Measurements from ENCODE around the gene TFAM. TPM values are rescaled to one million over a fixed set of nuclear protein-coding genes. Genes with fewer than 3 reads are reported as not detected.

Gene TFAM
- total RNA-seq, 1 experiment from 2014 or later = 74.4 TPM

- DNase-seq (ENCODE audit: low spot score) (no peak), ATAC-seq (no peak)
- H3K27ac Mint-ChIP-seq = no peak overlapping the region
- H3K9me3 Mint-ChIP-seq = no peaks in the 10 kb centered on the region
- no peak for TF ChIP-seq FOXJ3 (CRISPR knock-in tag; IDR thresholded peaks at IDR 0.05; ENCODE audit: borderline replicate concordance)
- TF ChIP-seq OVOL2 (CRISPR knock-in tag; IDR thresholded peaks at IDR 0.05; ENCODE audit: borderline replicate concordance) = no peak
- TF ChIP-seq, protein P1, sequence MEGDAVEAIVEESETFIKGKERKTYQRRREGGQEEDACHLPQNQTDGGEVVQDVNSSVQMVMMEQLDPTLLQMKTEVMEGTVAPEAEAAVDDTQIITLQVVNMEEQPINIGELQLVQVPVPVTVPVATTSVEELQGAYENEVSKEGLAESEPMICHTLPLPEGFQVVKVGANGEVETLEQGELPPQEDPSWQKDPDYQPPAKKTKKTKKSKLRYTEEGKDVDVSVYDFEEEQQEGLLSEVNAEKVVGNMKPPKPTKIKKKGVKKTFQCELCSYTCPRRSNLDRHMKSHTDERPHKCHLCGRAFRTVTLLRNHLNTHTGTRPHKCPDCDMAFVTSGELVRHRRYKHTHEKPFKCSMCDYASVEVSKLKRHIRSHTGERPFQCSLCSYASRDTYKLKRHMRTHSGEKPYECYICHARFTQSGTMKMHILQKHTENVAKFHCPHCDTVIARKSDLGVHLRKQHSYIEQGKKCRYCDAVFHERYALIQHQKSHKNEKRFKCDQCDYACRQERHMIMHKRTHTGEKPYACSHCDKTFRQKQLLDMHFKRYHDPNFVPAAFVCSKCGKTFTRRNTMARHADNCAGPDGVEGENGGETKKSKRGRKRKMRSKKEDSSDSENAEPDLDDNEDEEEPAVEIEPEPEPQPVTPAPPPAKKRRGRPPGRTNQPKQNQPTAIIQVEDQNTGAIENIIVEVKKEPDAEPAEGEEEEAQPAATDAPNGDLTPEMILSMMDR (IDR thresholded peaks at IDR 0.05) = no peak
- no peak for TF ChIP-seq MXD4 (CRISPR knock-in tag; IDR thresholded peaks at IDR 0.05; ENCODE audit: borderline replicate concordance)
- TF ChIP-seq NR1H2 (CRISPR knock-in tag; IDR thresholded peaks at IDR 0.05) = no peak
- TF ChIP-seq AR (CRISPR knock-in tag; IDR thresholded peaks at IDR 0.05) = no peak
- ChIA-PET CTCF (no interaction called here), POLR2A (no interaction called here)
- peaks cover 34% of the 10 kb centered on the region for H3K4me1 Mint-ChIP-seq
- H3K27me3 Mint-ChIP-seq (ENCODE audit: low read depth) = no peaks in the 10 kb centered on the region
- peaks cover 6% of the 10 kb centered on the region for H3K36me3 Mint-ChIP-seq
- H3K4me3 Mint-ChIP-seq = no peak overlapping the region
Observed at GRCh38 chr10:58350619-58351323, 34.4 kb upstream of the TFAM start.

DNA sequence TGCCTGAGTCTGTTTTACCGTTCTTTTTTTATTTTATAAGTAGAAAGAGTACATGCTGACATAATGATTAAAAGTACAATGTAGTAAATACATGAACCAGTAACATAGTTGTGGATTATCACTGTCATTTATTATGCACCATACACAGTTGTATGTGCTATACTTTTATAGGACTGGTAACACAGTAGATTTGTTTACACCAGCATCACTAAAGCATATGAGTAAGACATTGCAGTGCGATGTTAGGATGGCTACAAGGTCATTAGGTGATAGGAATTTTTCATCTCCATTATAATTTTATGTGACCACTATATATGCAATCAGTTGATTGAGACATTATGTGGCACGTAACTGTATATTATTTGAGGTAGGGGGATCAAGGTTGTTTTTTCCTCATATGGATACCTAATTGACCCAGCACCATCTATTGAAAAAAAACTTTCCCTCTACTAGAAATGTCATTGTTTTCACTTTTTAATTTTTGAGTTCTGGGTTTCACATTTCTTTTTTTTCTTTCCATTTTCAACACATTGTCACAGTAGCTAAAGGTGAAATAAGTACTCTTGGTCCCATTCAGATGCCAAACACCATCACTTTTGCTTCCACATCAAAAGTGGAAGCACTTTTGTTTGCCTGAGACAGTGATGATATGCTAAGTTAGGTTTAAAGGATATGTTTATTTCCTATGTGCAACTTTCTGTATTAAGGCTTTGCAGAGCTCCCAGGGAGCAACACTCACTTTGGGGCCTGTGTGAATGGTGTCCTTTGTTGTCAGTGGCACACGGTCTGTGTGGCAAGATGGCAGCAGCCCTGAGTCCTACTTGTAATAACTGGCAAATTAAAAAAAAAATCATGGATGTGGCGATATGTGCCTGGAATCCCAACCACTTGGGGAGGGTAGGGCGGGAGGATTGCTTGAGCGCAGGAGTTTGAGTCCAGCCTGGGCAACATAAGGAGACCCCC, 33.3 kb upstream of the TFAM start:
- peak overlapping the region; percentile 64; the same call in 1 of the 2 replicates for H3K27ac Mint-ChIP-seq
- POLR2A ChIA-PET = no interaction called here

More for the DNA sequence above, 33.3 kb upstream of the TFAM start:
- H3K4me1 Mint-ChIP-seq = peaks cover 37% of the 10 kb centered on the region
- H3K9me3 Mint-ChIP-seq = no peaks in the 10 kb centered on the region
- DNase-seq (ENCODE audit: low spot score) (no peak), ATAC-seq (no peak)
- TF ChIP-seq ATF6 (CRISPR knock-in tag; IDR thresholded peaks at IDR 0.05) = no peak
- no peak for TF ChIP-seq JAZF1 (CRISPR knock-in tag; IDR thresholded peaks at IDR 0.05)
- no peak for TF ChIP-seq CBFB (CRISPR knock-in tag; IDR thresholded peaks at IDR 0.05; ENCODE audit: low read depth)
- no peak for TF ChIP-seq MXD4 (CRISPR knock-in tag; IDR thresholded peaks at IDR 0.05; ENCODE audit: borderline replicate concordance)
- no peak for TF ChIP-seq OVOL2 (CRISPR knock-in tag; IDR thresholded peaks at IDR 0.05; ENCODE audit: borderline replicate concordance)
- no peak for TF ChIP-seq AR (CRISPR knock-in tag; IDR thresholded peaks at IDR 0.05)
- CTCF ChIA-PET = no interaction called here
- H3K36me3 Mint-ChIP-seq = no peaks in the 10 kb centered on the region
- no peak overlapping the region for H3K4me3 Mint-ChIP-seq
- no peaks in the 10 kb centered on the region for H3K27me3 Mint-ChIP-seq (ENCODE audit: low read depth)

Measured in WTC11 (cell line).